ENCODE data around the gene ALDOC. TPM values are rescaled to one million over a fixed set of nuclear protein-coding genes. Genes with fewer than 3 reads are reported as not detected.

The ALDOC gene
- total and polyA plus RNA-seq, 3 experiments from 2014 or later: 12.8 to 58.2 (median 13.6) TPM

DNA sequence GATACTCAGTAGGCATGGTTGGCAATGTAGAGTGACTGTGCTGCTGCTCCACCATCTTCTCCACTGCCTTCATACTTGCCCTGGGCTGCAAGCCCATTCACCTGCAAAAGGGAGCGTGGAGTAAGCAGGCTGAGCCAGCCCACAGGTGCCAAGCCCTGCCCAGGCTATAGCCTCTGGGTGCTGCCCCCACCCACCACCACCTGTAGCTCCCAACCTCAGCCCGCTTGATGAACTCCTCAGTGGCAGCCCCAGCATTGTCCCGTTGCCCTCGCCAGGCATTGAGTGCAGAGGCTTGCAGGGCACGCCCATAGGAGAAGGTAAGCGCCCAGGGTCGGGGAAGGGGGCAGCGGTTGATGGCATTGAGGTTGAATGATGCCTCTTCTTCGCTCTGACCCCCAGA, 3.2 kb downstream of the ALDOC start:
- no peaks in the 10 kb centered on the region for H3K9me3 Mint-ChIP-seq
- Histone ChIP-seq H3K4me3 (ENCODE audit: low read length) (no peak overlapping the region), H3K27me3 (ENCODE audit: insufficient read depth, low read length, poor library complexity, severe bottlenecking) (no peaks in the 10 kb centered on the region), H3K4me1 (ENCODE audit: insufficient read depth, low read length) (peaks cover 53% of the 10 kb centered on the region), H3K27ac (ENCODE audit: low read depth, low read length) (no peak overlapping the region), H3K36me3 (ENCODE audit: insufficient read depth, low read length) (no peaks in the 10 kb centered on the region), H3K9me3 (ENCODE audit: low read length) (no peaks in the 10 kb centered on the region)
- no peak for DNase-seq
- ChIA-PET CTCF (no interaction called here), POLR2A (interaction anchor here (3.8 kb wide), 1 partner anchor 27 kb away, joined by 39 read pairs; the partner anchor contains the start of gene SPAG5)
- no peaks in the 10 kb centered on the region for H3K27me3 Mint-ChIP-seq
- peaks cover 0 to 18% (median 4%) of the 10 kb centered on the region in 3 donors for H3K36me3 Mint-ChIP-seq
- peak overlapping the region in 2 of 7 donors; percentile 52 to 98 for H3K4me3 Mint-ChIP-seq
- H3K4me1 Mint-ChIP-seq: peaks cover 51 to 69% (median 52%) of the 10 kb centered on the region in 3 donors
- H3K27ac Mint-ChIP-seq: peak overlapping the region in 1 of 8 donors; percentile 32

DNA sequence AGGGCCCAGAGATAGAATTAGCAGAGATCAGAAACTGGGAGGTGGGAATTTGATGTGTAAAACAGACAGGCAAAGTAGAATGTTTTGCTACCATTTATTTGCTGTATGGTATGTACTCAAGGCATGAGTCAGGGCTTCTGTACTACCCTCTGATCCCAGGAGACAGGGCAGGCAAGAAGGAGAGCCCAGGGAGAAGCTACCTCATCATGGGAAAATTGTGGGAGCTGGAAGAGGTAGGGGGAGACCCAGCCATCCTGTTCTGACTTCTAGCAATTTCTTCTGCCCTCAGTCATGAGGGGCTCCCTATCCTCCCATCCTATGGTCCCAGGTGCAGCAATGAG, 3.7 kb downstream of the ALDOC start:
- H3K9me3 Mint-ChIP-seq: no peaks in the 10 kb centered on the region
- H3K27ac ChIP-seq (ENCODE audit: low read depth, low read length): no peak overlapping the region
- H3K4me1 ChIP-seq (ENCODE audit: insufficient read depth, low read length): peaks cover 53% of the 10 kb centered on the region
- H3K4me1 Mint-ChIP-seq: peaks cover 55 to 74% (median 57%) of the 10 kb centered on the region in 3 donors
- POLR2A ChIA-PET: interaction anchor here (3.8 kb wide), 1 partner anchor 27 kb away, joined by 39 read pairs; the partner anchor contains the start of gene SPAG5
- peak overlapping the region in 5 of 7 donors; percentile 47 to 98 (median 97) for H3K4me3 Mint-ChIP-seq
- H3K27me3 ChIP-seq (ENCODE audit: insufficient read depth, low read length, poor library complexity, severe bottlenecking): no peaks in the 10 kb centered on the region
- DNase-seq: no peak
- H3K36me3 ChIP-seq (ENCODE audit: insufficient read depth, low read length): no peaks in the 10 kb centered on the region
- CTCF ChIA-PET: interaction anchor here (3.3 kb wide), 1 partner anchor 21 kb away, joined by 13 read pairs; the partner anchor contains the start of gene UNC119
- H3K9me3 ChIP-seq (ENCODE audit: low read length): no peaks in the 10 kb centered on the region
- peaks cover 0 to 22% (median 6%) of the 10 kb centered on the region in 3 donors for H3K36me3 Mint-ChIP-seq
- no peaks in the 10 kb centered on the region for H3K27me3 Mint-ChIP-seq
- H3K27ac Mint-ChIP-seq: peak overlapping the region in 6 of 8 donors; percentile 30 to 96 (median 92)
- H3K4me3 ChIP-seq (ENCODE audit: low read length): no peak overlapping the region

DNA sequence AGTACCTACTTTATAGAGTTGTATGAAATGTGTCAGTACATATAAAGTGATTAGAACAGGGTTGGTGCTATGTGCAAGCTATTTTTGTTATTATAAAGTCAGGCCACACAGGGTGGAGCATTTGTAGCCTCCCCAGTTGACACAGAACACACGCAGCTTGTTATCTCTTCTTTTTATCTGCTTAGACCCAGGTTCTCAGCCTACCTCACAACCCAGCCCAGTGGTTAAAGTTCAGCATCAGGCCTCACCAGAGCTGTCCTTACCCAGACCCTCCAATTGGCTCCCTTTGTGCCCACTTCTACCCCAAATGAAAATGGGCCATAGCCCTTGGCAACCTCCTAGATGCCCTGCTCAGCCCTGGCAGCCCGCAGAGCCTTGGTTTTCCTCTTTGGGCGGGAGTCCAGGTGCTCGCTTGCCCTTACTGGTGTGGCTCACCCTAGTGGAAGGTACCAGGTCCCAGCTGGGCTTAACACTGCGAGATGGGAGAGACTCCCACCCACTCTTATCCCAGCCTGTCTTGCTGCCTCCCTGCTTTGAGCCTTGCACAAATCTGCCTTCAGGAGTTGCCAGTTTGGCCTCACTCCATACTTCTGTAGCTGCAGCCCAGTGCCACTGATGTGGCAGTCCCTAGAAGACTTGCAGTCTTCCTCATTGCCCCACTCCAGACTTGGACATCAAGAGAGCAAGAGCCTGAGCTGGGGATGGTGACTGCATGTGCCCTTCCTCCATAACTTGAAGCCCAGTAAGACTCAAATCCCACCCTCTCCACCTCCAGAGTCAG, 4.2 kb downstream of the ALDOC start:
- Mint-ChIP-seq H3K4me3 (peak overlapping the region; percentile 95 to 98 (median 97)), H3K9me3 (no peaks in the 10 kb centered on the region), H3K27me3 (no peaks in the 10 kb centered on the region), H3K27ac (peak overlapping the region; percentile 88 to 97 (median 95)), H3K36me3 (peaks cover 0 to 26% (median 6%) of the 10 kb centered on the region in 3 donors), H3K4me1 (peaks cover 61 to 80% (median 62%) of the 10 kb centered on the region in 3 donors)
- Histone ChIP-seq H3K27me3 (ENCODE audit: insufficient read depth, low read length, poor library complexity, severe bottlenecking) (no peaks in the 10 kb centered on the region), H3K4me3 (ENCODE audit: low read length) (peak overlapping the region; percentile 98), H3K4me1 (ENCODE audit: insufficient read depth, low read length) (peaks cover 52% of the 10 kb centered on the region), H3K9me3 (ENCODE audit: low read length) (no peaks in the 10 kb centered on the region), H3K36me3 (ENCODE audit: insufficient read depth, low read length) (no peaks in the 10 kb centered on the region), H3K27ac (ENCODE audit: low read depth, low read length) (peak overlapping the region; percentile 78)
- no peak for DNase-seq
- CTCF ChIA-PET: interaction anchor here (1.2 to 3.3 kb wide), 3 partner anchors 21 to 40 kb away, joined by 4 to 13 read pairs (median 10); partner anchors contain the start of genes SPAG5 and UNC119
- POLR2A ChIA-PET: interaction anchor here (0.6 to 3.8 kb wide), 3 partner anchors 28 to 73 kb away, joined by 3 to 39 read pairs (median 4); partner anchors contain the start of genes BLTP2 and SPAG5

DNA sequence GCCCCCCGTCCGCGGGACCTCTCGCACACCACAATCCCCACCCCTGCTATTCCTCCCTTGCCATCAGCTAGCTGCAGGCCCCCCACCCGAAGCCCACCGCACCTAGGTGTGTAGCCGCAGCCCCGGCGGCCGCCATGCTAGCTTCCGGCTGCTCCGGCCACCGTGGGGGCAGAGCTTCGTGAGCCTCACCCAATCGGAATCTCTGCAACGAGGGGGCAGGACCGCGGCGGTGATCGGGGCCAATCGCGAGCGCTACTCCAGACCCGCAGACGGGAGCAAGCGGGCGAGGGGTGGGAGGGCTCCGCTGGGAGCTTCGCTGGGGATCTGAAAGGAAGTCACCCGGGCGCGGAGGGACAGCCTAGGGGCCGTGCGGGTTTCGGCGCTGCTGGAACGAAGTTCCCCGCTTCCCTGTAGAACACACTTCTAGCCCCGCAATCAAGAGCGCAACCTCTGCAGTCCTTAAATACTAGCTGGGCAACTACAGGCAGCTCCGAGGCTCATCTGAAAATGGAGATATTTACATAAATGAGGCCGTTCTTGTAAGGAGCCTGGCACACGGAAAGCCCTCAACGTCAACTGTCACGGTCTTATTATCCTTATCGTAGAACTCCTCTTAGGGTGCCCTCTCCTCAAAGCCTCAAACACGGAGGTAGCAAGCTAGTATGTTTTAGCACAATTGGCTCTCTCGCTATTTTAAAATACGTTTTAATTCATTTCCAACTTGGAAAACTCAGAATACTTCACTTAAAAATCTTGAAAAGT, 5.2 kb downstream of the ALDOC start, which contains the start of gene PIGS:
Gene PIGS, minus strand, starts transcription at position 164 of the 762 bp plus-strand sequence. Its CDS starts 28 bp downstream, at position 136.
- no peaks in the 10 kb centered on the region for H3K36me3 ChIP-seq (ENCODE audit: insufficient read depth, low read length)
- H3K27ac Mint-ChIP-seq: peak within 1 kb of the TSS; percentile 88 to 97 (median 95)
- H3K27ac ChIP-seq (ENCODE audit: low read depth, low read length): peak within 1 kb of the TSS; percentile 78
- no peaks in the 10 kb centered on the region for H3K27me3 ChIP-seq (ENCODE audit: insufficient read depth, low read length, poor library complexity, severe bottlenecking)
- peaks cover 59 to 79% (median 60%) of the 10 kb centered on the region in 3 donors for H3K4me1 Mint-ChIP-seq
- H3K9me3 Mint-ChIP-seq: no peaks in the 10 kb centered on the region
- peak within 1 kb of the TSS; percentile 98 for H3K4me3 ChIP-seq (ENCODE audit: low read length)
- no peaks in the 10 kb centered on the region for H3K9me3 ChIP-seq (ENCODE audit: low read length)
- no peaks in the 10 kb centered on the region for H3K27me3 Mint-ChIP-seq
- CTCF ChIA-PET: interaction anchor here (0.9 to 3.3 kb wide), 5 partner anchors 20 to 553 kb away, joined by 3 to 13 read pairs (median 4); partner anchors contain the start of genes SPAG5 and UNC119
- peak within 1 kb of the TSS; percentile 95 to 98 (median 97) for H3K4me3 Mint-ChIP-seq
- H3K4me1 ChIP-seq (ENCODE audit: insufficient read depth, low read length): peaks cover 45% of the 10 kb centered on the region
- peaks cover 0 to 32% (median 6%) of the 10 kb centered on the region in 3 donors for H3K36me3 Mint-ChIP-seq
- POLR2A ChIA-PET: interaction anchor here (0.6 to 3.8 kb wide), 5 partner anchors 18 to 996 kb away, joined by 3 to 39 read pairs (median 4); partner anchors contain the start of genes ABHD15, BLTP2 and SPAG5
- DNase-seq: peak; percentile 86 to 93 (median 89)

DNA sequence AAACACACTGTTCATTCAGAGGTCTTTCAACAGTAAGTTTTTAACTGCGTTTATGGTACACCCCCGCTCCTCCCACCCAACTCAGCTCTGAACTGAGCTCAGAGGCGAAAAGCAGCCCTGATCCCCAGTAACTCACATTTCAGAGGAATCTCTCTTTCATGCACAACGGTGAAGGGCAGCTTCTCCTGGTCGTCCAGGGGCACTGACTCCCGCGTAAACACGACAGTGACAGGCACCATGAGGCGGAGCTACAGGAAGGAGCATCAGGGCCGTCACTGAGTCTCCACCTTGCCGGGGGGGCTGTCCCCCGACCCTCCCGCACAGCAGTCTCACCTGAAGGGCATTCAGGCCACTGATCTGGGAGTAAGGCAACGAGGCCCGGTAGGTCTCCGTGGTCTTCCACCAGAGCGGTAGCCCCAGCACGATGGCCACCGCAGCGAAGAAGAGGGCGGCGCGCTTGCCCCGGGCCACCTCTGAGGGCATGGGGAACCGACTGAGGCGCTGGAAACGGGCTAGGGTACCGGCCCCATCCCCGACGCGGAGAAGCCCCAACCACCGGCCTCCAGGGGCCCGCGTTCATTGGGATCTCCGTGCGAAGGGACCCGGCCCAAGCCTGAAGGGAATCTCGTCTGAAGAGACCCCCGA, 5.9 kb downstream of the ALDOC start:
- Histone ChIP-seq H3K4me1 (ENCODE audit: insufficient read depth, low read length) (peaks cover 41% of the 10 kb centered on the region), H3K9me3 (ENCODE audit: low read length) (no peaks in the 10 kb centered on the region), H3K4me3 (ENCODE audit: low read length) (peak overlapping the region; percentile 98), H3K36me3 (ENCODE audit: insufficient read depth, low read length) (no peaks in the 10 kb centered on the region), H3K27ac (ENCODE audit: low read depth, low read length) (peak overlapping the region; percentile 78), H3K27me3 (ENCODE audit: insufficient read depth, low read length, poor library complexity, severe bottlenecking) (no peaks in the 10 kb centered on the region)
- H3K27ac Mint-ChIP-seq: peak overlapping the region; percentile 60 to 96 (median 94)
- peaks cover 52 to 72% (median 53%) of the 10 kb centered on the region in 3 donors for H3K4me1 Mint-ChIP-seq
- no peaks in the 10 kb centered on the region for H3K9me3 Mint-ChIP-seq
- H3K36me3 Mint-ChIP-seq: peaks cover 0 to 32% (median 6%) of the 10 kb centered on the region in 3 donors
- peak overlapping the region; percentile 95 to 98 (median 97) for H3K4me3 Mint-ChIP-seq
- peak; percentile 39 to 72 (median 48) for DNase-seq
- ChIA-PET CTCF (interaction anchor here (0.9 to 3.3 kb wide), 6 partner anchors 19 to 554 kb away, joined by 3 to 13 read pairs (median 4); partner anchors contain the start of genes SPAG5 and UNC119), POLR2A (interaction anchor here (0.6 to 3.8 kb wide), 3 partner anchors 17 to 996 kb away, joined by 3 to 39 read pairs (median 4); partner anchors contain the start of genes ABHD15 and SPAG5)
- no peaks in the 10 kb centered on the region for H3K27me3 Mint-ChIP-seq

DNA sequence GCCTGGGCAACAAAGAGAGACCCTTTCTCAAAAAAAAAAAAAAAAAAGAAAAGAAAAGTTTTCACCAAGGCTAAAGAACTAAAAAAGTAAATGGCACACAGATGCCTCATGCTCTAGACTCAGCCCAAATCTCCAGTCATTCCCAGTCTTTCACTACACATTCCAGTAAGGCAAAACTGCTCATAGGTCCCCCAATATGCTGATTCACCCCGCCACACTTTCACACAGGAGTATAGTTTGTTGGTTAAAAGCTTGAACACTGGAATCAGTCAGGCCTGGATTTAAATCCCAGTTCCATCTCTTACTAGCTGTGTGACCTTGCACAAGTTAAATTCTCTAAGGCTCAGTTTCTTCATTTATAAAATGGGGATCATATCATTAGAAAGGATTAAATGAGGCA, 7.2 kb downstream of the ALDOC start:
- Histone ChIP-seq H3K4me1 (ENCODE audit: insufficient read depth, low read length) (peaks cover 34% of the 10 kb centered on the region), H3K36me3 (ENCODE audit: insufficient read depth, low read length) (no peaks in the 10 kb centered on the region), H3K9me3 (ENCODE audit: low read length) (no peaks in the 10 kb centered on the region), H3K27me3 (ENCODE audit: insufficient read depth, low read length, poor library complexity, severe bottlenecking) (no peaks in the 10 kb centered on the region), H3K4me3 (ENCODE audit: low read length) (peak overlapping the region; percentile 9), H3K27ac (ENCODE audit: low read depth, low read length) (no peak overlapping the region)
- peak overlapping the region in 7 of 8 donors; percentile 64 to 96 (median 88) for H3K27ac Mint-ChIP-seq
- peaks cover 56 to 75% (median 60%) of the 10 kb centered on the region in 3 donors for H3K4me1 Mint-ChIP-seq
- H3K36me3 Mint-ChIP-seq: peaks cover 0 to 40% (median 6%) of the 10 kb centered on the region in 3 donors
- no peak for DNase-seq
- ChIA-PET CTCF (interaction anchor here (1.8 to 3.2 kb wide), 2 partner anchors 19 to 30 kb away, joined by 4 to 10 read pairs; partner anchors contain the start of gene SPAG5), POLR2A (no interaction called here)
- no peaks in the 10 kb centered on the region for H3K9me3 Mint-ChIP-seq
- peak overlapping the region; percentile 74 to 98 (median 96) for H3K4me3 Mint-ChIP-seq
- no peaks in the 10 kb centered on the region for H3K27me3 Mint-ChIP-seq

DNA sequence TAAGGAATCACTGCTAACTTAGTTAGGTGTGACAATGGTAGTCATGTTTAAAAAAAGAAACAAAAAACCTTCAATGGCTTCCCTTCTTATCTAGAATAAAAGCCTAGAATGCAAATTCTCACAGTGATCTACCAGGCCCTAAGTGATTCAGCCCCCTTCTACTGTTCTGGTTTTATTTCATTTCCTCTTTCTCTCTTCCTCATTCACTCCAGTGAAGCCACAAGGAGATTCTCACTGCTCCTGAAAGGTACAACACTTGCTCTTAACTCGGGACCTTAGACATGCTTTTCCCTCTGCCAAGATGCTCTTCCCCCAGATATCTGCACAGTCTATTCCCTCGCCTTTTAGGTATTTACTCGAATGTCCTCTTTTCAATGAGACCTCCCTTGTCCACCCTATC, 9.1 kb downstream of the ALDOC start:
- DNase-seq: no peak
- Histone ChIP-seq H3K36me3 (ENCODE audit: insufficient read depth, low read length) (peaks cover 7% of the 10 kb centered on the region), H3K4me1 (ENCODE audit: insufficient read depth, low read length) (peaks cover 27% of the 10 kb centered on the region), H3K27me3 (ENCODE audit: insufficient read depth, low read length, poor library complexity, severe bottlenecking) (no peaks in the 10 kb centered on the region), H3K27ac (ENCODE audit: low read depth, low read length) (no peak overlapping the region), H3K4me3 (ENCODE audit: low read length) (no peak overlapping the region), H3K9me3 (ENCODE audit: low read length) (no peaks in the 10 kb centered on the region)
- ChIA-PET CTCF (no interaction called here), POLR2A (no interaction called here)
- H3K27me3 Mint-ChIP-seq: no peaks in the 10 kb centered on the region
- peaks cover 48 to 65% (median 56%) of the 10 kb centered on the region in 3 donors for H3K4me1 Mint-ChIP-seq
- H3K27ac Mint-ChIP-seq: peak overlapping the region in 5 of 8 donors; percentile 29 to 94 (median 57)
- H3K36me3 Mint-ChIP-seq: peaks cover 0 to 54% (median 6%) of the 10 kb centered on the region in 3 donors
- peak overlapping the region in 5 of 7 donors; percentile 13 to 73 (median 29) for H3K4me3 Mint-ChIP-seq
- no peaks in the 10 kb centered on the region for H3K9me3 Mint-ChIP-seq

Measured in CD8-positive, alpha-beta memory T cell (primary cell).